Natural killer cell treated with Interleukin-12 subunit alpha and Interleukin-12 subunit beta and Interleukin-15 and Interleukin-18, amount 100 ng/mL, for 72 hours (primary cell): ENCODE data around the gene UBE2V1. TPM values are rescaled to one million over a fixed set of nuclear protein-coding genes. Genes with fewer than 3 reads are reported as not detected.
A peak's percentile ranks its signal among the peaks of the same experiment; 100 is the strongest.
"Not testable (repeated sequence)": the region's sequence is repeated elsewhere in the genome, so short reads cannot be mapped to it uniquely, and the experiment has no call there.

Source experiments
- ATAC-seq, 2 donors: fragments of 150-1000 bp; cut with Tn5 transposase in 1 of 2; sonication (Bioruptor Pico), chemical (Tn5 transposase) in 1 of 2; 2 replicates each; pipeline ENCODE4 v1.10.0; 2021
- DNase-seq: peaks from one replicate; pipeline ENCODE4 v3.0.0; 2022; ENCODE audit warnings: low spot score
- H3K27ac Mint-ChIP-seq, 2 donors: 1 replicate in 1 of 2; 2 replicates in 1 of 2; pipeline ENCODE4 v1.8.0; 2022; ENCODE audit warnings: mixed read lengths in 2 of 2, mild to moderate bottlenecking in 1 of 2, moderate library complexity in 1 of 2
- H3K27me3 Mint-ChIP-seq, 2 donors: 1 replicate in 1 of 2; 2 replicates in 1 of 2; pipeline ENCODE4 v1.8.0; 2022; ENCODE audit warnings: mixed read lengths in 2 of 2
- H3K36me3 Mint-ChIP-seq: one replicate; pipeline ENCODE4 v1.8.0; 2022; ENCODE audit warnings: mixed read lengths
- H3K4me1 Mint-ChIP-seq, 2 donors: 1 replicate in 1 of 2; 2 replicates in 1 of 2; pipeline ENCODE4 v1.8.0; 2022; ENCODE audit warnings: low read depth in 2 of 2, mixed read lengths in 2 of 2, mild to moderate bottlenecking in 1 of 2
- H3K4me3 Mint-ChIP-seq: one replicate; pipeline ENCODE4 v1.8.0; 2022; ENCODE audit warnings: mixed read lengths
- H3K9me3 Mint-ChIP-seq: 2 replicates; pipeline ENCODE4 v1.8.0; 2022; ENCODE audit warnings: mixed read lengths
- total RNA-seq, 2 donors: library from RNA; stranded (reverse); gene quantifications; one replicate each; pipeline ENCODE4 v1.2.3, GENCODE V29; 2022

UBE2V1 gene
- total RNA-seq, 2 donors from 2014 or later = 198 to 240 TPM

DNA sequence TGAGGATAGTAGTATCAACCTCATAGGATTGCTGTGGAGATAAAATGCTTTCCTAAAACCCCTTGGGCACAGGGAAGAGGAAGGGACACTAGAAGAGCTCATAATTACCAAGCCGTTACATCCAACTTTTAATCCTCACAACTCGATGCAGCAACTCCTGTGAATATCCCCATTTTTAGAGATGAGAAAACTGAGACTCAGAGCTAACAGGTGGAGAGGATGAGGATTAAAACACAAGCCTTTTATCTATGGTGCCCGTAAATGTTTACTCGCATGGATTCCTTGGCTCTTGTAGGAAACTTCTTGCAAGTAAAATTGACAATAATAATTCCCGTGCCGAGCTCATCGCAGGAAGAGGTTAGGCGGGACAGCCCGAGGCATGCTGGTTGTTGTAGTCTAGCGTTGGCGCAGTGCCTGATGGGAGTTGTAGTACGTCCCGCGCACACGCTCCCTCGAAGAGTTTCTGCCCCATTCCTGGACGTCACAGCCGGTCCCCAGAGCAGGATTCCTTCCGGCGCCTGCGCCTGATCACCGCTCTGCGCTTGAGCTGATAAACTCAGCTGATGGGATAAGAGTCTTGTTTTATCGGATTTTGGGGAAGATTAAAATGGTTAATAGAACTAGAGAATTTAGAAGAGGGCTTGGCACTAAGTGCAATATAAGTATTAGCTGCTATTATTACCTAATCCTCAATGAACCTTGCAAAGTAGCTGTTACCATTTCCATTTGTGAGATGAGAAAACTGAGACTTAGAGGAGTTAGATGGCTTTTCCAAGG lies 2.8 kb upstream of the UBE2V1 start:
- Mint-ChIP-seq H3K27ac (peak overlapping the region; percentile 93 to 96), H3K36me3 (peaks cover 9% of the 10 kb centered on the region), H3K4me3 (peak overlapping the region; percentile 83), H3K4me1 (peaks cover 46 to 48% of the 10 kb centered on the region in 2 donors), H3K9me3 (no peaks in the 10 kb centered on the region), H3K27me3 (no peaks in the 10 kb centered on the region)
- DNase-seq (peak; percentile 91), ATAC-seq (peak; percentile 84 to 91)

DNA sequence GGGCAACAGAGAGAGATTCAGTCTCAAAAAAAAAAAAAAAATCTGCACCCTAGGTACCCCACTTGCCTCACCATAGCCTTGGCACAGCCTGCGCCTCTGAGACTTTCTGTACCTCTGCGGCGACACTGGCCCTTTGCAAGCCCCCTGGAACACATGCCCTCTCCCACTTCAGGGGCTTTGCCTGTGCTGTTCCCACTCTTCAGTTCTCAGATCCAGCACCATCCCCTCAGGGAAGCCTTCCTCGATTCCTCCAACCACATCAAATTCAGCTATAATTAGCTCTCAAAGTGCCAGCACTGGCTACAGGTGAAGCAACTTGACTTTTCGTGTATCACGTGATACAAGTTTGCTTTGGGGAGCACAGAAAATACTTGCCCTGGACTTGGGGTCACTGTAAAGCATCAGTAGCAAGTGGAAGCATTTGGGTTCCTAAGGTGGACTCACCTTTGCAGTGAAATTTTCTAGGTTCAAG lies 2.1 kb upstream of the UBE2V1 start:
- Mint-ChIP-seq H3K27me3 (no peaks in the 10 kb centered on the region), H3K4me1 (peaks cover 53 to 55% of the 10 kb centered on the region in 2 donors), H3K4me3 (peak overlapping the region; percentile 83), H3K36me3 (peaks cover 9% of the 10 kb centered on the region), H3K27ac (peak overlapping the region; percentile 93 to 96), H3K9me3 (no peaks in the 10 kb centered on the region)
- no peak for DNase-seq
- no peak for ATAC-seq

DNA sequence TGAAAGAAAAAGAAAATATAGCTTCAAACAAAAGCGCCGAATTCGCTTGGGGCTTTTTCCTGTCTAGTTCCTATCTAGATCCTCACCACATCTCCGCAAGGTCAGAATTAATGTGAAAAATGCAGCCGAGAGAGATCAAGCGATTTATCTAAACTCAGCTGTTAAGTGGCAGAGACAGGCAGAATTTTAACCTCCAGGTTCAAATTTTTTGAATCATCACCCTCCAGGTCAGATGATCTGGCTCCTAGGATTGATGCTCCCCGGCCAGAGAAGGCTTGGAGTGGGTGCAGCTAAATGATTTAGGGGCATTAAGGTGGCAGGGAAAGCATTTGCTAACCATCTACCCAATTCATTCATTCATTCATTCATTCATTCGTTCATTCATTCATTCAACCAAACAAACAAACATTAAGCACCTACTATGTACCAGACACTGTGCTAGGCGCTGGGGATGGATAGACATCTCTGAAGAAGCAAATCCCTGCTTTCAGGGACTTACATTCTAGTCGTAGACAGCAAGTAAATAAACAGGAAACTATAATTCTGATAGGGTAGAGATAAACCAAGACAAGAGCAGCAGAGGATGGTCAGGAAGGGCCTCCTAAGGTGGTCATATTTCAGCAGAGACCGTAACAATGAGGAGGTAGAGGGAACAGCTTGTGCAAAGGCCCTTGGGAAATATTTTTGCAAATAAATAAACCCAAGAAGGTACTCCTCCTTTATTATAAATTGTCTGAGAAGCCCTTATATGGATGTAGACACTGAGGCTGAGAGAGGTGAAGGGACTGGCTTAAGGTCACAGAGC lies 672 bp upstream of the UBE2V1 start:
- Mint-ChIP-seq H3K27me3 (no peaks in the 10 kb centered on the region), H3K27ac (peak overlapping the region; percentile 96 to 97)
- ATAC-seq = no peak

GRCh38 chr20:50111829-50112495 lies 988 bp downstream of the UBE2V1 start:
- ATAC-seq = no peak
- Mint-ChIP-seq H3K4me3 (peak overlapping the region; percentile 97), H3K27me3 (no peaks in the 10 kb centered on the region), H3K27ac (peak overlapping the region; percentile 96 to 97), H3K4me1 (peaks cover 80 to 82% of the 10 kb centered on the region in 2 donors), H3K36me3 (peaks cover 21% of the 10 kb centered on the region), H3K9me3 (no peaks in the 10 kb centered on the region)
- DNase-seq = no peak

More for the DNA sequence above, 672 bp upstream of the UBE2V1 start:
- Mint-ChIP-seq H3K4me3 (peak overlapping the region; percentile 97), H3K36me3 (peaks cover 10% of the 10 kb centered on the region), H3K4me1 (peaks cover 63 to 65% of the 10 kb centered on the region in 2 donors), H3K9me3 (no peaks in the 10 kb centered on the region)
- DNase-seq = no peak

DNA sequence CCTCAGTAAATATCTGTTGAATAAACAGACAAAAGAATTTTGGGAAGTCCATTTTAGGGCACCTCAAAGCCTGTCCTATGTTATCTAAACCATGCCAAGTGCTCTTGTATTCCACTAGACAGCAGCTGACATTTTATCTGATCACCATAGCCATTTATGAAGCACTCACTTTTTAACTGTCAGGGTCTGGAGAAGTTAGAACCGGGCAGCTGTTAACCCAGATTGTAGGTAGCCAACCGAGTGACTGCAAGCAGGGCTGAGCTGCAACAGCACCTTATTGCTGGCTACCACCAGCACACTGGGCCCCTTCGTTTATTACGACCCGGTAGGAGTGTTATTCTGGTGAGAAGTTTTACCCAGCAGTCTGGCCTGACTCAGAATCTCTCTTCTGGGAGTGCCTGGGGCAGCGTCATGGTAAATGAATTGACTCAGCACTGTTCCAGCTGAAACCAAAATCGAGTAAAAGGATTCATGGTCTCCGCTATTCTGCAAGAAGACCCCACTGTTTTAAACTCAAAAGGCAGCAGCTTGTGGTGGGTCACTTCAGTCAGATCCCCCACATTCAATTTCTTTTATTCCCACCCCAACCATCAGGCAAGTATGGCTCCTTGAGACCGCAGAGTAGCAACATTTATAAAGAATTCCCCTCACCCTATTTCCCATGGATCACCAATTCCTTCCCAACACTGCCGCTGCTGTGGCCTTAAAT lies 1.7 kb downstream of the UBE2V1 start:
- ATAC-seq (peak; percentile 4 to 59), DNase-seq (peak; percentile 72)
- H3K27ac Mint-ChIP-seq = peak overlapping the region; percentile 96 to 97
- no peaks in the 10 kb centered on the region for H3K27me3 Mint-ChIP-seq
- H3K9me3 Mint-ChIP-seq = no peaks in the 10 kb centered on the region
- H3K36me3 Mint-ChIP-seq = peaks cover 21% of the 10 kb centered on the region
- H3K4me1 Mint-ChIP-seq = peaks cover 82 to 87% of the 10 kb centered on the region in 2 donors
- H3K4me3 Mint-ChIP-seq = peak overlapping the region; percentile 97

GRCh38 chr20:50110141-50111047 lies 2.6 kb downstream of the UBE2V1 start:
- peak; percentile 86 for DNase-seq
- peaks cover 74 to 89% of the 10 kb centered on the region in 2 donors for H3K4me1 Mint-ChIP-seq
- no peaks in the 10 kb centered on the region for H3K9me3 Mint-ChIP-seq
- ATAC-seq = peak; percentile 79 to 83
- peak overlapping the region; percentile 97 for H3K4me3 Mint-ChIP-seq
- H3K27ac Mint-ChIP-seq = peak overlapping the region; percentile 96 to 97
- no peaks in the 10 kb centered on the region for H3K27me3 Mint-ChIP-seq
- H3K36me3 Mint-ChIP-seq = peaks cover 21% of the 10 kb centered on the region

DNA sequence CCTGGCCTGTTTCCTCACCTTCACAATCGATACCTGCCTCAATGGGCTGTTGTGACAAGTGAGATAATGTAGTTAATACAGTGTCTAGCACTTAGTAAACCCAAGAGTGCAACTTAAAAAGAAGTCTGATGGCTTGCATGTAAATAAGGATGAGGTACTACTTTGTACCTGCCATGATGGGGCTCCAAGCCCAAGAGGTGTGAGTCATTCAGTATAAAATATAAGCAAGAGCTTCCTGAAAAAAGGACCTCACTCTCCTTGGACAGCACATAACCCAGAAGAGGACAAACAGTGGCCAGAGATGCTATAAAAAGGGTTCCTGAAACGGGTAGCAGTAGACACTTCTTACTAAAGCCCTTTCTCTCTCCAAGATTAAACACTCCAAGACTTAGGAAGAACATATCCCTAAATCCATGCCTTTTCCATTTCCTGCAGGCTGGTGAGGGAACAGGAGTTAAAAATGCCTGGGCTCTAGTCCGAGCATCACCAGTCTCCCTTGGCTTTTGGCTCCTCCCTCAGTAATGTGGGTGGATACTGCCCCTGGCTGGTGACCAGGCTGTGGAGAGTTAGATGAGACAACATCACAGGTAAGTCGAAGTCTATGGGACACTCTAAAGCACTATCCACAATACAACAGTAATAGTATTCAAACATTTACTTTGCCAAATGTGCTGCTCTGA lies 4.3 kb downstream of the UBE2V1 start:
- peaks cover 21% of the 10 kb centered on the region for H3K36me3 Mint-ChIP-seq
- peak overlapping the region; percentile 80 for H3K4me3 Mint-ChIP-seq

DNA sequence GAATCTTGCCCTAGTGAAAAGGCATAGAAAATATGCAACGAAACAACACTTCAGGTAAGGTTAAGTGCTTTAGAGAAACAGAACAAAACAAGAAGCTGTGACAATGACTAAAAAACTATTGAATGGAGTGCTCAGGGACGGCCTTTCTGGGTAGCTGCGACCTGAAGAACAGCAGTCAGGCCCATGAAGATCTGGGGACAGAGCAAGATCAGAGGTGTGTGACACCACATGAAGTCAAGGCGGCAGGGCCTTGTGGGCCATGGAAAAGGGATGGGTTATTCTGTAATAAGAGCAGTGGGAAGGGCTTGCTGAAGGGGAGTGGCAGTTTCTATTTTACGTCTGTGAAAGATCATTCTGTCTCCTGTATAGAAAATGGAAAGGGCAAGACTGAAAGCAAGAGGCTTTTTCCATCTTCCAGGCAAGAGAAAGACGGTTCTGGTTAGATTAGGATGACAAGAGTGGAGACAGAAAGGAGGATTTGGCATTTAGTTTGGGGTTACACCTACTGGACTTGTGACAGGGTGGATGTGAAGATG lies 5.1 kb downstream of the UBE2V1 start:
- no peaks in the 10 kb centered on the region for H3K27me3 Mint-ChIP-seq
- H3K9me3 Mint-ChIP-seq = no peaks in the 10 kb centered on the region
- peaks cover 24% of the 10 kb centered on the region for H3K36me3 Mint-ChIP-seq
- ATAC-seq (no peak), DNase-seq (no peak)
- peak overlapping the region; percentile 80 for H3K4me3 Mint-ChIP-seq
- peaks cover 60 to 83% of the 10 kb centered on the region in 2 donors for H3K4me1 Mint-ChIP-seq
- H3K27ac Mint-ChIP-seq = peak overlapping the region; percentile 96 to 97

More for the DNA sequence above, 4.3 kb downstream of the UBE2V1 start:
- H3K9me3 Mint-ChIP-seq = no peaks in the 10 kb centered on the region
- DNase-seq (no peak), ATAC-seq (no peak)
- no peaks in the 10 kb centered on the region for H3K27me3 Mint-ChIP-seq
- H3K4me1 Mint-ChIP-seq = peaks cover 63 to 83% of the 10 kb centered on the region in 2 donors
- H3K27ac Mint-ChIP-seq = peak overlapping the region; percentile 96 to 97

DNA sequence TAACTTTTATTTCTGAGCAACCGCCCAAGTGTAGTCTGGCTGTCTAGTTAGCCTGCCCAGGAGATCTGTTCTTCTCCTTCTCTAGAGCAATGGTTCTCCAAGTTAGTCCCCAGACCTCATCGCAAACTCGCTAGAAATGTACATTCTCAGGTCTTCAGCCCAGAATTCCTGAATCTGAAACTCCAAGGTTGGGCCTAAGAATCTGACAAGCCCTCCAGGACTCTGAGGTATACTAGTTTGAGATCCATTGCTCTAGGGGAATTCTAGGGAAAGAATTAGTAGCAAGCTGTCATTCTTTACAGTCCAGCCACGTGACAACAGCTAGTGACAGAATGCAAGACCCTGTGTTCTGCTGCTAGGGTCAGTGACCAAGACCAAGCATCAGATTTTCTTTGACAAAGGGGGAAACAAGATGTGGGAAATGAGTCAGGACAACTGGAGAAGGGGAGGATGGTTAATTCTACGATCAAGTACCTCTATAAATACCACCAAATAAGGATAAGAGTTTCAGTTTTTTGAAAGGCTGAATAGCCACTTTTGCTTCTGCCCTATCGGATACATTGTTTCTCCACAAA lies 5.8 kb downstream of the UBE2V1 start:
- Mint-ChIP-seq H3K36me3 (peaks cover 23% of the 10 kb centered on the region), H3K27ac (peak overlapping the region; percentile 96 to 97), H3K9me3 (no peaks in the 10 kb centered on the region), H3K27me3 (no peaks in the 10 kb centered on the region), H3K4me1 (peaks cover 60 to 82% of the 10 kb centered on the region in 2 donors), H3K4me3 (peak overlapping the region; percentile 80)
- DNase-seq = no peak
- ATAC-seq = no peak

- Mint-ChIP-seq H3K36me3 (peaks cover 23% of the 10 kb centered on the region), H3K4me1 (peaks cover 59 to 82% of the 10 kb centered on the region in 2 donors), H3K27ac (peak overlapping the region in 1 of 2 donors; percentile 18)
- DNase-seq, ATAC-seq, H3K27me3 Mint-ChIP-seq, H3K4me3 Mint-ChIP-seq, H3K9me3 Mint-ChIP-seq: not testable (repeated sequence)
Observed at GRCh38 chr20:50106669-50107068, 6.3 kb downstream of the UBE2V1 start.

DNA sequence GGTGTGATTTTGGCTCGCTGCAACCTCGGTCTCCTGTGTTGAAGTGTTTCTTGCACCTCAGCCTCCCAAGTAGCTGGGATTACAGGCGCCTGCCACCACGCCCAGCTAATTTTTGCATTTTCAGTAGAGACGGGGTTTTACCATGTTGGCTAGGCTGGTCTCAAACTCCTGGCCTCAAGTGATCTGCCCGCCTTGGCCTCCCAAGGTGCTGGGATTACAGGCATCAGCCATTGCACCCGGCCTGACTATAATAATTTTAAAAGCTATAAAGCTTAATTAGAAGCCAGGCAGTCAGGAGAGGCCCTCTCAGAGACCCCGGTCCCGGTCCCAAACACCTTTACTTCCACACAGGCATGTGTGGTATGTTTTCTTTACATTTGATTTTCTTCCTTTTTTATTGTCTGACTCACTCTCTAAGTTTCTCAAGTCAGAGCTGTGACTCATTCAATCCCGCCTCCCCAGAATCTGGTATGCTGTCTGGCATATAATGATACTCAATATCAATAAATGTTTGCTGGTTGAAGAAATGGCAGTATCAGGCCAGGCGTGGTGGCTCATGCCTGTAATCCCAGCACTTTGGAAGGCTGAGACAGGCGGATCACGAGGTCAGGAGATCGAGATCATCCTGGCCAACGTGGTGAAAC lies 9.4 kb downstream of the UBE2V1 start:
- Mint-ChIP-seq H3K4me3 (peak overlapping the region; percentile 26), H3K4me1 (peaks cover 51 to 69% of the 10 kb centered on the region in 2 donors), H3K36me3 (peaks cover 23% of the 10 kb centered on the region), H3K27ac (peak overlapping the region; percentile 12 to 47)
- H3K9me3 Mint-ChIP-seq, DNase-seq, H3K27me3 Mint-ChIP-seq: not testable (repeated sequence)
- ATAC-seq = peak; percentile 74 to 75
